HepG2 (cell line): ENCODE results near the gene DSCAML1. TPM values are rescaled to one million over a fixed set of nuclear protein-coding genes. Genes with fewer than 3 reads are reported as not detected.

ENCODE experiments used
- ATAC-seq: fragments of 200-7000 bp; cut with Tn5 transposase; 3 replicates; pipeline ENCODE4 v1.9.1; 2020; ENCODE audit warnings: mild to moderate bottlenecking, moderate library complexity
- BruUV-seq: library from RNA; stranded (reverse); fragments of 400-500 nt; replicated peaks from 2 replicates; lab custom pipeline; 2021; lab: Mats Ljungman, UMichigan
- CTCF ChIA-PET: fragments of 300-600 bp; formaldehyde crosslinking; extraction: SDS; loops from one replicate; lab custom pipeline; 2021; ENCODE audit warnings: low total read pairs, inconsistent platforms, low intra/inter-chr PET ratio; lab: Yijun Ruan, JAX
- POLR2A ChIA-PET: fragments of 350-600 bp; sonication (Branson Sonifier 250); formaldehyde crosslinking; loops from one replicate; lab custom pipeline; 2020; ENCODE audit warnings: antibody characterized with exemption, inconsistent platforms; lab: Yijun Ruan, JAX
- DNase-seq: peaks from one replicate; pipeline ENCODE4 v3.0.0-alpha.2; 2015; ENCODE audit warnings: low spot score
- FAIRE-seq: peaks from 3 replicates; lab custom pipeline; 2011; peaks lifted over from hg19 to GRCh38; lab: Jason Lieb, UNC
- H2AFZ ChIP-seq: one replicate; pipeline ENCODE4 v1.6.1; 2011; ENCODE audit warnings: low read length, inconsistent platforms
- H3K27ac ChIP-seq: fragments of 300-600 bp; 3 replicates; pipeline ENCODE4 v1.8.0; 2011; ENCODE audit warnings: mixed run types, mild to moderate bottlenecking, mixed read lengths, low read length, inconsistent platforms; ENCODE audit not compliant: insufficient read depth; ENCODE audit errors: extremely low read length
- H3K27me3 ChIP-seq, 2 experiments: fragments of 200-600 bp in 1 of 2; 2 replicates in 1 of 2; 3 replicates in 1 of 2; pipeline versions ENCODE4 v1.6.0 to v1.8.0; 2011; ENCODE audit warnings: low read length in 2 of 2, mild to moderate bottlenecking in 2 of 2, moderate library complexity in 2 of 2, inconsistent platforms in 1 of 2; ENCODE audit not compliant: insufficient read depth in 2 of 2, control insufficient read depth in 1 of 2
- H3K36me3 ChIP-seq, 2 experiments: fragments of 200-600 bp in 1 of 2; replicated peaks in 1 of 2; 2 replicates in 1 of 2; 3 replicates in 1 of 2; pipeline versions ENCODE4 v1.5.1 to v1.8.0; 2011; ENCODE audit warnings: low read length in 2 of 2, inconsistent platforms in 1 of 2; ENCODE audit not compliant: insufficient read depth in 2 of 2, control insufficient read depth in 1 of 2
- H3K4me1 ChIP-seq: 2 replicates; pipeline ENCODE4 v1.5.1; 2012; ENCODE audit warnings: low read length, inconsistent platforms; ENCODE audit not compliant: insufficient read depth
- H3K4me2 ChIP-seq: 2 replicates; pipeline ENCODE4 v1.6.0; 2011; ENCODE audit warnings: low read depth, low read length, inconsistent platforms
- H3K4me3 ChIP-seq, 3 experiments: fragments of 200-600 bp in 1 of 3; sonication (generic), shearing (Covaris generic) in 1 of 3; replicated peaks in 1 of 3; 2 replicates each; pipeline ENCODE4 v1.5.1; 2011 to 2016; ENCODE audit warnings: low read length in 3 of 3, inconsistent platforms in 2 of 3, low read depth in 2 of 3, mild to moderate bottlenecking in 2 of 3, control low read depth in 1 of 3, mixed read lengths in 1 of 3; ENCODE audit not compliant: insufficient read depth in 1 of 3
- H3K79me2 ChIP-seq: one replicate; pipeline ENCODE4 v1.6.1; 2011; ENCODE audit warnings: low read length, inconsistent platforms; ENCODE audit not compliant: insufficient read depth
- H3K9ac ChIP-seq: 2 replicates; pipeline ENCODE4 v1.6.0; 2011; ENCODE audit warnings: mild to moderate bottlenecking, low read depth, low read length, inconsistent platforms; ENCODE audit not compliant: insufficient read depth
- H3K9me3 ChIP-seq: 2 replicates; pipeline ENCODE4 v1.5.1; 2012; ENCODE audit warnings: mild to moderate bottlenecking, low read length
- H4K20me1 ChIP-seq: 2 replicates; pipeline ENCODE4 v1.6.0; 2011; ENCODE audit warnings: inconsistent platforms, mild to moderate bottlenecking, low read length, moderate library complexity; ENCODE audit not compliant: insufficient read depth
- CTCF ChIP-seq: sonication (generic); formaldehyde crosslinking; IDR thresholded peaks from 2 replicates; pipeline ENCODE4 v1.5.0; 2020; ENCODE audit warnings: mild to moderate bottlenecking, missing genetic modification reagents, moderate library complexity
- FOSL2 ChIP-seq: sonication (generic); formaldehyde crosslinking; IDR thresholded peaks from 2 replicates; pipeline ENCODE4 v1.4.0; 2020; ENCODE audit warnings: missing genetic modification reagents
- MEIS1 ChIP-seq: sonication (generic); formaldehyde crosslinking; IDR thresholded peaks from 2 replicates; pipeline ENCODE4 v1.9.0; 2021; ENCODE audit warnings: mild to moderate bottlenecking, missing genetic modification reagents, moderate library complexity, borderline replicate concordance
- MIXL1 ChIP-seq: IDR thresholded peaks from 2 replicates; pipeline ENCODE4 v1.6.1; 2016
- RAD21 ChIP-seq: fragments of 450-650 bp; formaldehyde crosslinking; IDR thresholded peaks from 2 replicates; pipeline ENCODE4 v1.5.0; 2020; ENCODE audit warnings: mild to moderate bottlenecking
- SIN3B ChIP-seq: fragments of 150-350 bp; IDR thresholded peaks from 2 replicates; pipeline ENCODE4 v1.6.1; 2014; ENCODE audit warnings: low read length
- SMC3 ChIP-seq: IDR thresholded peaks from 2 replicates; pipeline ENCODE4 v1.6.1; 2011; ENCODE audit warnings: low read length, improper control_type of control experiment
- STAG1 ChIP-seq: sonication (generic); formaldehyde crosslinking; IDR thresholded peaks from 2 replicates; pipeline ENCODE4 v1.4.0; 2020; ENCODE audit warnings: missing genetic modification reagents
- TEAD3 ChIP-seq: optimal IDR thresholded peaks from 2 replicates; pipeline ENCODE3; 2016; ENCODE audit warnings: borderline replicate concordance
- XRCC5 ChIP-seq: fragments of 200-400 bp; formaldehyde crosslinking; optimal IDR thresholded peaks from 2 replicates; pipeline ENCODE3; 2017; ENCODE audit warnings: mild to moderate bottlenecking, low read length
- ZBTB7B ChIP-seq: sonication (generic); formaldehyde crosslinking; IDR thresholded peaks from 2 replicates; pipeline ENCODE4 v1.4.0; 2020; ENCODE audit warnings: missing genetic modification reagents
- ZNF260 ChIP-seq: sonication (generic); formaldehyde crosslinking; IDR thresholded peaks from 2 replicates; pipeline ENCODE4 v1.4.0; 2020; ENCODE audit warnings: missing genetic modification reagents, low read depth, mild to moderate bottlenecking, borderline replicate concordance
- ZNF263 ChIP-seq: sonication (generic); formaldehyde crosslinking; IDR thresholded peaks from 2 replicates; pipeline ENCODE4 v1.4.0; 2020; ENCODE audit warnings: missing genetic modification reagents
- ZNF761 ChIP-seq: sonication (generic); formaldehyde crosslinking; conservative IDR thresholded peaks from 2 replicates; pipeline ENCODE4 v1.4.0; 2020; ENCODE audit warnings: mild to moderate bottlenecking, missing genetic modification reagents
- ZSCAN25 ChIP-seq: sonication (generic); formaldehyde crosslinking; IDR thresholded peaks from 2 replicates; pipeline ENCODE4 v1.8.0; 2022; ENCODE audit warnings: mild to moderate bottlenecking, missing genetic modification reagents
- WGBS: methylation state at CpG from one replicate; pipeline ENCODE4 v1.1.6; 2017; ENCODE audit warnings: low lambda C conversion rate; 5-methylcytosine and 5-hydroxymethylcytosine counted together
- in situ Hi-C: cut with HindIII; loops from 2 replicates; pipeline ENCODE4 v1.10.0; 2017; ENCODE audit warnings: low pct_unique_long_range_greater_than_20kb; ENCODE audit not compliant: extremely low pct_ligation_motif_present
- intact Hi-C: fragments of 100-400 bp; cut with micrococcal nuclease; formaldehyde crosslinking; loops from one replicate; pipeline ENCODE4 v1.10.0; 2022; ENCODE audit not compliant: unreplicated experiment
- polyA plus RNA-seq, 8 experiments: library from polyadenylated mRNA; depleted of rRNA in 3 of 8; stranded (reverse) in 7 of 8; unstranded in 1 of 8; fragments of >200 nt; fragmentation: Illumina TruSeq in 4 of 8; extraction: Trizol in 4 of 8; gene quantifications; 2 replicates each; pipeline versions ENCODE4 v1.2.1 to v1.2.3, GENCODE V29; 2011 to 2016; ENCODE audit warnings: low read depth in 4 of 8, missing spikeins in 1 of 8, mixed read lengths in 1 of 8; ENCODE audit not compliant: insufficient read depth in 1 of 8
- total RNA-seq, 5 experiments: library from RNA; depleted of rRNA; stranded (reverse); fragments of >200 nt; fragmentation: Illumina TruSeq; extraction: Trizol; gene quantifications; 2 replicates each; pipeline ENCODE4 v1.2.3, GENCODE V29; 2016; ENCODE audit warnings: low read depth in 1 of 5

DSCAML1 gene
- total and polyA plus RNA-seq, 2 of the 13 experiments (the other 11 are each of a cell fraction or from before 2014, with no cell fraction given): 0.29 to 0.40 TPM

- H3K36me3 ChIP-seq: no peaks in the 10 kb centered on the region
- peaks cover 4% of the 10 kb centered on the region; the same call in 1 of the 2 replicates for H3K4me1 ChIP-seq
- no TSS peak for BruUV-seq
- H3K4me3 ChIP-seq: no peak overlapping the region
- H3K4me2 ChIP-seq: no peak overlapping the region
- FAIRE-seq: peak; percentile 76
- no peaks in the 10 kb centered on the region for H4K20me1 ChIP-seq
- no peak overlapping the region for H2AFZ ChIP-seq
- TF ChIP-seq ZNF761 (CRISPR knock-in tag) (no peak), SIN3B (0 out of 2 replicates have a peak, but pooled peaks have one; percentile 24), ZNF260 (no peak), TEAD3 (CRISPR knock-in tag) (peak; percentile 66), MEIS1 (CRISPR knock-in tag) (no peak), ZNF263 (0 out of 2 replicates have a peak, but pooled peaks have one; percentile 39), XRCC5 (peak; percentile 74), SMC3 (peak; percentile 66), ZSCAN25 (CRISPR knock-in tag) (no peak), FOSL2 (0 out of 2 replicates have a peak, but pooled peaks have one; percentile 9), ZBTB7B (peak; percentile 55; the same call in 1 of the 2 replicates), CTCF (peak; percentile 95), RAD21 (CRISPR knock-in tag) (peak; percentile 79), STAG1 (CRISPR knock-in tag) (peak; percentile 82), MIXL1 (CRISPR knock-in tag) (no peak)
- no peak overlapping the region for H3K27ac ChIP-seq
- ATAC-seq: peak; percentile 80
- 40% methylated on average over 1 of the region's 17 CpGs for WGBS
- no peak overlapping the region for H3K9ac ChIP-seq
- H3K9me3 ChIP-seq: no peaks in the 10 kb centered on the region
- no peaks in the 10 kb centered on the region for H3K79me2 ChIP-seq
- in situ Hi-C loops: loop anchor here (25.0 kb wide), 1 partner anchor 511 kb away; the partner anchor contains the start of gene TMPRSS13
- H3K27me3 ChIP-seq: peaks cover 2 to 24% of the 10 kb centered on the region in 2 experiments; a peak in 4 of 5 replicates
- DNase-seq: peak; percentile 38
- ChIA-PET POLR2A (interaction anchor here (0.9 kb wide), 1 partner anchor 389 kb away, joined by 3 read pairs; no protein-coding TSS in a partner anchor), CTCF (interaction anchor here (1.3 kb wide), 2 partner anchors 195 to 391 kb away, joined by 4 to 6 read pairs; no protein-coding TSS in a partner anchor)
- intact Hi-C loops: loop anchor here (1.0 to 10.0 kb wide), 2 partner anchors 383 to 519 kb away; no protein-coding TSS in a partner anchor
Observed at GRCh38 chr11:117426297-117426685, 370.7 kb downstream of the DSCAML1 start.
